ENCODE data around the gene GJA4. TPM values are rescaled to one million over a fixed set of nuclear protein-coding genes. Genes with fewer than 3 reads are reported as not detected.
"Not testable (repeated sequence)": the region's sequence is repeated elsewhere in the genome, so short reads cannot be mapped to it uniquely, and the experiment has no call there.

GJA4 gene
- total RNA-seq, 1 donor from 2014 or later: 8.9 TPM

- DNase-seq (ENCODE audit: low spot score): no peak
Observed at GRCh38 chr1:34770891-34771504, 21.8 kb upstream of the GJA4 start.

DNA sequence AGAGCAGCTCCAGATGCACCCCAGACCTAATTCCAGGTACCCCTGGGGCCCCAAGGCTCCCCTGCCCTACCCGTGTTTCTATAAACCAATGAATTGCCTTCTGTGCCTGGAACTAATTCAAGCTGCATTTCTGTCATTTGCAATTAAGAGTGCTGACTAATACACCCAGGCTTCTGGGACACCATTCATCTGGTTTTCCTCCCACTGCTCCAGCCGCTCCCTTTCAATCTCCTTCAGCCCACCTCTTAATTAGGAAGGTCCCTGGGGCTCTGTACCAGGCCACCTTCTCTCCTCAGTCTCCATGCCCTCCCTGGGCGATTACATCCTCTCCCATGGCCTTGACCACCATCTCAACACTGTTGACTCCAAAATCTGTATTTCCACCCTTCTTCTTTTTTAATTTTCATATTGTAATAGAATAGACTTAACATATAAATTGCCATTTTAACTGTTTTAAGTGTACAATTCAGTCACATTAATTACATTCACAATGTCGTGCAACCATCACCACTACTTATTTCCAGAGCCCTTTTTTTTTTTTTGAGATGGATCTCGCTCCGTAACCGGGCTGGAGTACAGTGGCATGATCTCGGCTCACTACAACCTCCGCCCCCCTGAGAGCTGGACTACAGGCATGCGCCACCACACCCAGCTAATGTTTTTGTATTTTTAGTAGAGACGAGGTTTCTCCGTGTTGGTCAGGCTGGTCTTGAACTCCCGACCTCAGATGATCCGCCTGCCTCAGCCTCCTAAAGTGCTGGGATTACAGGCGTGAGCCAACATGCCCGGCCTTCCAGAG lies 21.0 kb upstream of the GJA4 start:
- no peak for DNase-seq (ENCODE audit: low spot score)

GRCh38 chr1:34773114-34773513 lies 19.7 kb upstream of the GJA4 start:
- DNase-seq (ENCODE audit: low spot score): not testable (repeated sequence)

- DNase-seq (ENCODE audit: low spot score): no peak
Observed at GRCh38 chr1:34774957-34775356, 17.8 kb upstream of the GJA4 start.

DNA sequence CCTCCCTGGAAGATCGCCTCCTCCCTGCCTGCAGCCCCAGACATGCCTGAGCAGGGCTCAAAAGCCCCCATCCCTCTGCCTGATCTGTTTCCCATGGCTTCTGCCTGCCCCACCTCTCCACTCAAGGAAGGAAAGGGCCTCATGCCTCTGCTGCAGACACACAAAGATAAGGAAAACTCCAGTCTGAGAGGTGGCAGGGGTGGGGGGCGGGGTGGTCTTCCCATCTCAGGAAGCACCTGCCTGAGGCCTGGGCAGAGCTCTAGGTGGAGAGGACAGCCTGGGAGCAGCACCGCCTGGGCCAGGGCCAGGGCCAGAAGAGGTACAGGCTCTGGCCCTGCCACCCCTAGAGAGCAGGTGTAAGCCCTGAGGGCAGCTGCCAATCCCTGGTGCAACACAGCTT lies 15.9 kb upstream of the GJA4 start:
- DNase-seq (ENCODE audit: low spot score): no peak

- no peak for DNase-seq (ENCODE audit: low spot score)
Observed at GRCh38 chr1:34777519-34778321, 15.1 kb upstream of the GJA4 start.

GRCh38 chr1:34778381-34778780 lies 14.4 kb upstream of the GJA4 start:
- no peak for DNase-seq (ENCODE audit: low spot score)

DNA sequence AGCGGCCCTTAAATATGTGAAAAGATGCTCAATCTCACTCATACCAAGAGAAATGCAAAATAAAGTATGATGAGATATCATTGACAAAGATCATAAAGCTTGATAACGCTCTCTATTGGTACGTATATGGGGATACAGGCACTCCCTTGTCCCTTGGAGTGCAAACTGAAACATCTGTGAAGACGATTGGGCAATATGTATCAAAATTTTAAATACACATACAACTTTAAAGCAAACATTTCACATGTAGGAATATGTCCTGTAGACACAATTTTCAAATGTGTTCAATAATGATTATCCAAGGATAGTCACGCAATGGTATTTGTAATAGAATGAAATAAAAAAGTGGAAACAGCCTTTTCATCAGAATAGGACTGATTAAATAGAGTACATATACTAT lies 13.8 kb upstream of the GJA4 start:
- DNase-seq (ENCODE audit: low spot score): no peak

DNA sequence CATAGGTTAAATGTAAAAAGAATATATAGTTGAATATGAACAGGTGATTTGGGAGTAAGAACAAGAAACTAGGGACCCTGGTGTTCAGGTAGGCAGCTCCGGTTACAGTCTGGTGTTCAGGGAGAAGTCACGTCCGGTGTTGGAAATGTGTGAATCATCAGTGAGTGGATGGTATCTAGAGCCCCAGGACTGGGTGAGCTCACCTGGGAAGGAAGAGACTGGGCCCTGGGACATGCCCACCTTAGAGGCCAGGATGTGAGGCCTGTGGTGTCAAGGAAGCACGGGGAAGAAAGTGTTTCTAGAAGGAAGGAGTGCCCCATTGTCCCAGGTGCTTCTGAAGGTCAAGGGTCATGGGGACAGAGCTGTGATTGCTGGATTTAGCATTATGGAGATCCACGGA lies 13.3 kb upstream of the GJA4 start:
- DNase-seq (ENCODE audit: low spot score): no peak

DNA sequence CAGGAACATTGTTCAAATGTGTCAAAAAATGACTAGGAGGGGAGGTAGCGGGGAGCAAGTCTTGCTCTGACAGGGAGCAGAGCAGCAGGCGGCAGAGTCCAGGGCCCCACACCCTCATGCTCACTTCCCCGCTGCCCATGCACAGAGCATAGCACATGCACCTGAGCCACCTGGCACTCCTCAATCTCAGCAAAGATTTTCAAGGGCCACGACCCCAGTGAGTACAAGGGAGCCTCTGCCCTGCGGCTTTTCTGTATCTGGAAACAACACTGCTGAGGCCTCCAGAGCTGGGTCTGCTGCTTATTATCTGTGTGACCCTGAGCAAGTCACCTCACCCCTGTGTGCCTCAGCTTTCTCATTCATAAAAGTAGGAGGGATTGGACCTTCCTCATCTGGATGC lies 12.8 kb upstream of the GJA4 start:
- no peak for DNase-seq (ENCODE audit: low spot score)

- DNase-seq (ENCODE audit: low spot score): no peak
Observed at GRCh38 chr1:34780528-34780927, 12.3 kb upstream of the GJA4 start.

DNA sequence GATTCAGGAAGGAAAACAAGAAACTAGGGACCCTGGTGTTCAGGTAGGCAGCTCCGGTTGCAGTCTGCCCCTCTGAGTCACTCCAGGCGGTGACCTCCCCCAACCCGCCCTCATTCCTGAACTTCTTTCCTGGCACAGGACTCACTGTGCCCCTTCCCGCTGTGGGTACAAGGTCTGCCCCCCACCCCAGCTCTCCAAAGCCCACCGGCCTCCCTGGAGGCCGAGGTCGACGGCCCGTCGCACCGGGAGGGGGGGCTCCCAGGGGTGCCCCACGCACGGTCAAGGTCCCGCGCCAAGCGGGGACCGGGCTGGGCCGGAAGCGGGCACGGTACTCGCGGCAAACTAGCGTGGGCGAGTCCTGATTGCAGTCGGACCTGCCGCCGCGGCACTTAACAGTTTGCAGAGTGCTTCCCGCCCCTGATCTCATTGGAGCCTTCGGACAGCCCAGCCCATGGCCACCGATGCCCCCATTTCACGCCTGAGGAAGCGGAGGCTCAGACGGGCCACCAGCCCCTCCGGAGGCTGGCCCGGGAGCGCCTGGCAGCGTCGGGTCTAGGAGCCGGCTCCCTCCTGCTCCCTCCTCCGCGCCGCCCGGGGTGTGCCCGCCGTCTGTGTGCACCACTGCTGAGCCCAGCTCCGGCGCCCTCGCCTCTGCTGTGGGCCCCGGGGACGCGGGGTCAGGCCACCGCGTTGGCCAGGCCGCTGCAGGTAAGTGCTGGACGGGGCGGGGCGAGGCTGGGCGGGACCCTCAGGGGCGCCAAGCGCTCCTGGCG lies 11.5 kb upstream of the GJA4 start, which contains the start of gene GJB3:
GJB3 (plus strand) TSS at position 144 of the 773 bp plus-strand sequence. CDS start 3,549 bp downstream, outside the sequence.
- DNase-seq (ENCODE audit: low spot score): peak; percentile 62

- DNase-seq (ENCODE audit: low spot score): peak; percentile 82
Observed at GRCh38 chr1:34781844-34782391, 10.9 kb upstream of the GJA4 start.

GRCh38 chr1:34784751-34785221 lies 8.0 kb upstream of the GJA4 start:
- DNase-seq (ENCODE audit: low spot score): no peak

GRCh38 chr1:34785231-34785874 lies 7.4 kb upstream of the GJA4 start:
- DNase-seq (ENCODE audit: low spot score): no peak

DNA sequence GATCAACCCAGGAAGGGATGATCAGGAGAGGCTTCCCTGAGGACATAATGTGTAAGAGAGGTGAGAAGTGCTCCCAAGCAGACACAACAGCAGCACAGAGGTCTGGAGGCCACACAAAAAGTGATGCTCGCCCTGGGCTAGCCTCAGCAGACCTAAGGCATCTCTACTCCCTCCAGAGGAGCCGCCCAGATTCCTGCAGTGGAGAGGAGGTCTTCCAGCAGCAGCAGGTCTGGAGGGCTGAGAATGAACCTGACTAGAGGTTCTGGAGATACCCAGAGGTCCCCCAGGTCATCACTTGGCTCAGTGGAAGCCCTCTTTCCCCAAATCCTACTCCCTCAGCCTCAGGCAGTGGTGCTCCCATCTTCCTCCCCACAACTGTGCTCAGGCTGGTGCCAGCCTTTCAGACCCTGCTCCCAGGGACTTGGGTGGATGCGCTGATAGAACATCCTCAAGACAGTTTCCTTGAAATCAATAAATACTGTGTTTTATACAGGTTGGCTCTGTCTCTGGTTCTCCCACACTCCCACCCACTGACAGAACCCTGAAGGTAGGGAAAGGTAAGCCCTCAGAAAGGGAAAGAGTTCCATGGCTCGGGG lies 6.8 kb upstream of the GJA4 start:
- peak; percentile 22 for DNase-seq (ENCODE audit: low spot score)

DNA sequence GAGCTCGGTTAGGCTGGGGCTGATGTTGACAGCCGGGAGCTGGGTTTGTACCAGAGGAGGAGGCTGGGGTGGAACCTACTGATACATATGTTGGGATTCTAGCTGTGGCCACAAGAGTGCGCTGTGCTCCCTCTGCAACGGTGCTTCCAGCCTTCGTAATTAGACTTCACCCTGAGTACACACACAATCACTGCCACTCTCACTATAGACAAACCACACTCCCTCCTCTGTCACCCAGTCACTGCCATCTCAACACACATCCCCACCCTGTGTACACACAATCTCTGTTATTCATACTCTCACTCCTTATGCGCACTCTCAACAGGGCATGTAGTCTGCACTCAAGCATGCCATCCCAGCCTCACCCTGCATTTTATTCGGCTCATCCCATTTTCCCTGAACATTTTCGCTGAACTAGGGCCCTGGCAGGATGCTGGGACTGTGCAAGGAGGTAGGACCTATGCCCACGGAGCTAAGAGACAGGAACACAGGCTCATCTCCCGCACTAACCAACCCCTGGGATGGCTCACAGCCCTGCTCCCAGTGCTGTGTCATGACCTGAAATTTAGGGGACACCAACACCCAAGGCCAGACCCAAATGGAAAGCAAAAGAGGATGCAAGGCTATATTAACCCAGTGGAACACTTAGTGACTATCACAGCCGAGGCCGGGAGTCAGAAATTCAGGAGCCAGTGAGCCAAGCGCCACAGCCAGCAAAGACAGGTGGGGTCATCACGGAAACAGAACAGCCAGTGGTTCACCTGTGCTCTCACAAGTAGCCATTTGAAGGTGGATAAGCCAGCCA lies 6.1 kb upstream of the GJA4 start:
- peak; percentile 74 for DNase-seq (ENCODE audit: low spot score)

DNA sequence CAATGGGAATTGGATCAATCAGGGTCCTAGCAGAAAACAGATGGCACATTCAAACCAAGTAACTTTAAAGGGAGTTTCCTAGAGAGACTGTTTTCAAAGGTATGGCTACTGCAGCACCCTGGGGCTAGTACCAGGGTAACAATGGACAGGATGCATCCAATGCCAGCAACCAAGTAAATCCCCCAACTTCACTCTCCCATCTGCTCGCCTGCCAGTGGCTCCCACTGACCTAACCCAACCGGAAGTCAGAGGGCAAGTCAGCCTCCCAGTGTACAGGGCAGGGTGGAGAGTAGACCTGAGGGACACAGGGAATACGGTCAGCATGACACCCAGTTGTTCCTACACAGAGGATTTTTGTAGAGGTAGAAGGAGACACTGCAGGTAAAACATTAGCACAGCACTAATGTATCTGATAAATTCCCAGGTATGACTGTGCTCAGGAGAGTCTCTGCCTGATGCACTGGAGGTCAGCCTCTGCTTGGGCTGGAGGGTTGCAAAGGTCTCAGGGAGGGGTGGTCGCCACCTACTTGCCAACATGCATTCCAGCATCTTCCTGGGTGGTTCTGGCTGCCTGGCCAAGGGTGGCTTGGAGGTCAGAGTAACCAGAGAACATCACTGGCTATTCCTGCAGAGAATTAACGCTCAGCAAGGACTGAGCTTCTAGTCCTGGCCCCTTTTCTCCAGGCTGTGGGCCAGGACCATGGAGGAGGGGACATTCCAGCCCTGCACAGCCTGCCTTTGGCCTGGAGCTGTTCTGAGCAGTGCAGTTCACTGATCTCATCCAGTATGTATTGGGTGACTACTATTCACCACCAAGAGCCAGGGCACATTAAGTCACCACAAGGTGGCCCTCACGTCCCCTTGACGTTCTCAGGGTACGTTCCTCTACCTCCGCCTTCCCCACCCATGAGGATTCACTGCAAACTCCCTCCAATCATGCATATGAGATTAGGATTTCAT lies 5.1 kb upstream of the GJA4 start:
- DNase-seq (ENCODE audit: low spot score): peak; percentile 17

Data from ureter (tissue), 1 donor.